ENCODE measurements around the gene SPDYE4.

Gene SPDYE4

DNA sequence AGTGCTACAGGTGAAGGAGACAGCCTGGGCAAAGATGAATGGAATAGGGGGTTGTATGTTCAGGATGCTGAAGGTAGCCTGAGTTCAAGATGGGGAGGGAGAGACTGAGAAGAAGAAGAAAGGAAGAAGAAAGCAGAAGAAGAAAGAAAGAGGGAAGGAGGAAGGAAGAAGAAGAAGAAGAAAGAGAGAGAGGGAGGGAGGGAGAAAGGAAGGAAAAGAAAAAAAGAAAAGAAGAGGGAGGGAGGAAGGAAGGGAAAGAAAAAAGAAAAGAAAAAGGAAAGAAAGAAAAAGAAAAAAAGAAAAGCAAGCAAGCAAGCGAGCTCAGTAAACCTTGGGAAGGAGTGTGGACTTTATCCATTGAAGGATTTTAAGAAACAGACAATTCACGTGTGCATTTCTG lies 21.6 kb downstream of the SPDYE4 start:
- no peak for DNase-seq

DNA sequence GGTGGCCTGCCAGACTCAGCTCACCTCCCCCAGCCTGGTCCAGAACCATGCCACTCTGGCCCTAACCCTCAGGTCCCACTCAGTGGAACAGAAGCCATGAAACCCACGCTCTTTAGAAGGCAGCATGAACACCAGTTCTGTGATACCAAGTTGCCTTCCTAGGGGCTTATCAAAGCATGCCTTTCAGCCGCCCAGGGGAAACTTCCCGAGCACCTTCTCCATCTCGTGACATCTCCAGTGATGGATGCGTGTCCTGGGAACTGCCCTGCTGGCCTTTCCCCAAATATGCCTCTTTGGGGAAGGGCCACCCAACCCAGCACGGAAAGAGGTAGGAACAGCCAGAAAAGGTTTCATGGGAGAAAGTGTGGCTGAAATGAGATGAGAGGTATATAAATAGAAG lies 22.0 kb downstream of the SPDYE4 start:
- no peak for DNase-seq

DNA sequence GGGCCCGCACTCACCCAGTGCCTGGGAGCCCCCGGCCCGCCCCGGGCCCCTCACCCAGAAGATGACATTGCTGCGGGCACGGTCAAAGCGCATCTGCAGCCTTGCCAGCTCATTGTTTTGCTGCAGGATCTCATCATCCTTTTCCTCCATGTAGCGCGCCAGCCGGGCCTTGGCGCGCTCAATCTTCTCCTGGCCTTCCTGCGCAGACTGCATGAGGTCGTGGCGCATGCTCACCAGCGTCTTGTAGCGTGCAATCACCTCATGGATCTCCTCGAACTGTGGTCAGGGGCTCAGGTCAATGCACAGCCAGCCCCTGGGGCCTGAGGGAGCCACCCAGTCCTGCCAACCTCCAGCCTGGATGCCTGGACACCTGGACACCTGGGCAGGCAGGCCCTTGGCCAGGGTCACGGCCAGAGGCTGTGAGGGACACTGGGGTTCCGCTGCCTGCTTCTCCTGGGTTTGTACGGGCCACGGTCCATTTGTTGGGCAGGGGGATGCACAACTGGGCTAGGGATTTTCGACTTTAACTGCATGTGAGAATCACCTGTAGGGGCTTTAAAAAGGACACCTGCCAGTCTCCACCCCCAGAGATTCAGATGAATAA lies 22.9 kb downstream of the SPDYE4 start:
- DNase-seq, result no peak

DNA sequence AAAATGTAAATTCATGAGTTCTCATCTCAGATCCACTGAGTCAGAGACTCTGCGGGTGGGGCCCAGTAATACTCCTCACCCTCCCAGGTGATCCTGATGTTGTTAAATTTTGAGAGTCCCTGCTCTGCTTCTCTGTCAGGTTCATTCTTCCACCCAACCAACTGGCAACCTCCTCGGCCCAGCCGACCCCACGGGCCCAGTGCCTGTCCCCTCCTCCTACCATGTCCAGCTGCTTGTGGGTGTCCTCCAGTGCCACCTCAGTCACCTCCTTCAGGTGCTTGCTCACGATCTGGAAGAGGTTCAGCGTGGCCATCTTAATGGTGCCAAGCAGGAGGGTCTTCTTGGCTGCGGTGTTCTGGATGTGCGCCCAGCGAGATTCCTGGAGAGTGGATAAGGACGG lies 23.5 kb downstream of the SPDYE4 start:
- no peak for DNase-seq

DNA sequence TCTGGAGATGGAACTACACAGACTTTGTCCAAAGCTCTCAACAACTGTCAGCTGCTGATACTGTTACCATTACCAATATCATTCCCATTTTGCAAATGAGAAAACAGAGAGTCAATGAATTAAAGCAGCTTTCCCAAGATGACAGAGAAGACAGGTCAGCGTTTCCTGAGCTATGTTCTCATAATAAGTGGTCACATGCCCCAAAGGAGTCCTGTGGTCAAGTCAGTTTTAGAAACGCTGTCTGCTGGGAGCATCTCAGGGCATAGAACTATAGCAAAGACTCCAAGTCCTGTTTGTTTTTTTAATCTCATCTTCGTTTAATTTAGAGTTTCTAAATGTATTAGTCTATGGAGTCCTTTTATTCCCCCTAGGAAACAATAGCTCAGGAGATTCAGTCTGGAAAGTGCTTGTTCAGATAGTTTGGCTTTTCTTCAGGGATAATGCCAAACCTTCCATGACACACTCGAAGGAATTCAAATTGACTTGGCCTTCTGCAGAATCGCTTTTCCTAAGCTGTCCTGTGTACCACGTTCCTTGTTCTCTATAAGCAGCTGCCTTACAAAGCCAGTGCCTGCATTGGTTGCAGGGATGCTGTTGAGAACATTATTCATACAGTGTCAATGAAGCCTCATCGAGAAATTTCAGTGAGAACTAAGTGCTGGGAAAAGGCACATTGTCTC lies 25.8 kb downstream of the SPDYE4 start:
- DNase-seq, result no peak

DNA sequence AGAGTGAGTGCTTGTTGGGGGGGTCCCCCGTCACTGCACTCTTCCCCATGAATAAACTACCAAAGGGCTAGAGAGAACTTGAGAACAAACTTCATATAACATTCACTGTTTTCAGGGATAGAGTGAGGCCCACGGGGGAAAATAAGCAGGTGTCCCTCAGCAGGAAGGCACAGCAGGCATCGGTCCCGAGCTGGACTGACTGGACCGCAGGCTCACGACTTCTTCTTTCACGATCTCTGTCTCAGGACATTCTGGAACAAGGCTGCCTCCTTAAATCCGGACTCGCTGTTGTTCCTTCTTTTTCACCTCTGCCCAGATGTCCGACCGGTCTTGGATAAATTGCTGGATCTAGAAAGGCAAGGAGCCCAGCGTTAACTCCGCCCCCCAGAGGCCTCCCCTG lies 28.5 kb downstream of the SPDYE4 start:
- DNase-seq, result no peak

DNA sequence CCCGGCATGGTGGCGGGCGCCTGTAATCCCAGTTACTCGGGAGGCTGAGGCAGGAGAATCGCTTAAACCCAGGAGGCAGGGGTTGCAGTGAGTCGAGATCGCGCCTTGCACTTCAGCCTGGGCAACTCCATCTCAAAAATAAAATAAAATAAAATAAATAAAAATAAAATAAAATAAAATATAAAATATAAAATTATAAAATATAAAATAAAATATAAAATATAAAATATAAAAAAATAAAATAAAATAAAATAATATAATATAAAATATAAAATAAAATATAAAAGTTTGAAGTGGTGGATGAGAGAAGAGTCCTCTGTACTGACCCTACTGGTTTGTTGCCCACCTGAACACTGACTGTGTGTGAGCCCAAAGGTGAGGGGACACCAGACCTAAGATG lies 28.9 kb downstream of the SPDYE4 start:
- no peak for DNase-seq

DNA sequence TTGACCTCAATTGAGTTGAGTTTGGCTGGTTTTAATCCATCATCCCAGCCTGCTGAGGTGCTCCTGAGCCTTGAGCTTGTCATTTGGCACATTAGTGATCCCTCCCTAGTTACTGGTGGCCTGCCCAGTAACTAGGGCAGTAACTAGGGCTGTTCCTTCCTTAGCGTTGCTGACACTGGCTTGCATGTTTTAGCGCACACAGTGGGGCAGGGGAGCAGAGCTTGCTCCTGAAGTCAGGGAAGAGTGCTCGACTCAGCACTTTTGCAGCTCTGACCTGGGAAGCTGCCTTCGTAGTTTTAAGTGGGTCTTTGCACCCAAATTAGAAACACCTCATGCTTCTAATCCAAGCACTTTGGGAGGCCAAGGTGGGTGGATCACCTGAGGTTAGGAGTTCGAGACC lies 29.4 kb downstream of the SPDYE4 start:
- DNase-seq, result no peak

DNA sequence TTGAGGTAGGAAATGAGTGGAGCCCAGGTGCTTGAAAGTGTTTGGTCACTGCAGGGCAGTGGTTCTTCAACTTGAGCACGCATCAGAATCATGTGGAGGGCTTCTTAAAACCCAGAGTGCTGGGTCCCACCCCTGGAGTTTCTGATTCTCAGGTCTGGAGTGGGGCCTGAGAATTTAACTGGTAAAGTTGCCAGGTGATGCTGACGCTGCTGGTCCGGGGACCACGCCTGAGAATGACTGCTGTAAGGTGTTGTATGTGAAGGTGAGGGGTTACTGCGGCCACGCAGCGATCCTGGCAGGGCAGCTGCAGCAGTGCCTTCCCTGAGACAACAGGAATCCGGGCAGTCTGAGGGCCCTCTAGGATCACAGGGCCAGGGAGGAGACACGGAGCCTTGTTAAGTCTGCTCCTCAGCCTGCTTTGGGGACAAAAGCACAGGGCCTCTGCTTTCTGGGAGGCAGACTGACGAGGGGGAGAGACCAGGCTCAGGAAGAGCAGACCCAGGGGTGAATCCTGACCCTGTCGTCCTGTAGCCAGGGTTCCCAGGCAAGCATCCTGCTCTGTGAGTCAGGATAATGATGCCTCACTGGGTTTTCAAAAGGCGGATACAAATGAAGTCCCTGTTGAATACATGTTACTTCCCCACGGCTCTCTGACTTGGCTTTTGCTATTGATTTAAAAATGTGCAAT lies 30.0 kb downstream of the SPDYE4 start:
- DNase-seq, result no peak

DNA sequence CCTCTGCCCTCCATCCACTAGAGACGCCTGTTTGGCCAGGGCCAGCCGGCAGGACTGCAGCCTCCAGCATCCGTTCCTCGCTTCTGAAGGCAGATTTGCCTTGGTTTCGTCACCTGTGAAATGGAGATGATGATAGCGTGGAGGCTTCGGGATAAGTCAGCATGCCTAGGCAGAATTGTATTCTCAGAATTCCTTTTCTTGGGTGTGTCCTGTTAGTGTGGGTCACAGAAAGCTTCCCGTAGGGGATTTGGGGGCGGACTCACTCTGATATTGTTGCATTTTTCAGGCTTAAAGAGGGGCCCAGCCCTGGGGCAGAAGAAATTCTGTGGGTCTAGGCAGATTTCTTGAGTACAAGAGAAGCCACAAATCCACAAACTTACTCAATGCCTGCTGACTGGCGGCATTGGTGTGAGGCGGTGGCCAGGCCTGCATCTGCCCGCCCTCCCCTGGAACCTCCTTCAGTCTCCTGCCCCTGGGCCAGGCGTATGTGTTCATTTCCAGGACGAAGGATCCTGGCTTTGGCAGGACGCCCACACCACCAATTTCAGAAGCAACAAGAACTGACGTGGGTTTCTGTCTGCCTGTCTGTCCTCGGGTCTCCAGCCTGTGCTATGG lies 31.3 kb downstream of the SPDYE4 start:
- DNase-seq, result no peak

DNA sequence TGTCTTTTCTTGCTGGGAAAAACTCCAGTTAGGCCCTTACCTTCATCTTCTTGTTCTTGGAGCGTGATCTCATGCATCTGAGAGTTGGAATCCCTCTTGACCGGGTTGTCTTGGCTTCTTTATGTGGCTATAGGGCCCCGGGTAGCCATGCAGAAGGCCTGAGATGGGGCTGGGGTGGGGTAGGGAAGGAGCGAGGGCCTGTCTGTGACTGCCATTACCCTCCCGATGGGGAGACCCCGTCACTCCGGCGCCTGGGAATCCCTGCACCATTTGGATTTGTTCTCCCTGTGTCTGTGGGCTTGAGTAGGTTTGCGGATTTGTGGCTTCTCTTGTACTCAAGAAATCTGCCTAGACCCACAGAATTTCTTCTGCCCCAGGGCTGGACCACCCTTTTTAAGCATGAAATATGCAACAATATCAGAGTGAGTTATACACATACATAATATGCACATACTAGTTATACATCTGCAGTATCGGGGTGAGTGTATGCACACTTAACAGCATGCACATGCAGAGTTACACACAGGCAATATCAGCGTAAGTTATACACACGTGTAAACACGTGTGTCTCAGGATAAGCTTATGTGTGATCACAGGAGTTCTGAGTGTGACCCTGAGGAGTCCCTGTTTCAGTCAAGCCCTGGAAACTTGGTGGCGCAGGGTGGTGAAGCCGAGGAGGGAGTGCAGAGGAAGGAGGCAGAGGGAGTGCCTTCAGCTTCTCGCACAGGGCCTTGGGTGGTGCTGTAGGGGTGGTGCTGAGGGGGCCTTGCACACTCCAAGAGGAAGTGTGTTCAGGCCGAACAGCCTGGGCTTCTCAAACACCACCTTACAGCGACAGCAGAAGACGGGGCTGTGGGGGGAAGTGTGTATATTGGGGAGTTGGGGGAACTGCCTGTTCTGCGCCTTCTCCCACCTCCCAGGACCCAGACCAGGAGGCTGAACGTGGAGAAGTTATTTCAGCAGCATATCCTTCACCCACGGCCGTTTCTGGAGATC lies 32.2 kb downstream of the SPDYE4 start:
- no peak for DNase-seq

DNA sequence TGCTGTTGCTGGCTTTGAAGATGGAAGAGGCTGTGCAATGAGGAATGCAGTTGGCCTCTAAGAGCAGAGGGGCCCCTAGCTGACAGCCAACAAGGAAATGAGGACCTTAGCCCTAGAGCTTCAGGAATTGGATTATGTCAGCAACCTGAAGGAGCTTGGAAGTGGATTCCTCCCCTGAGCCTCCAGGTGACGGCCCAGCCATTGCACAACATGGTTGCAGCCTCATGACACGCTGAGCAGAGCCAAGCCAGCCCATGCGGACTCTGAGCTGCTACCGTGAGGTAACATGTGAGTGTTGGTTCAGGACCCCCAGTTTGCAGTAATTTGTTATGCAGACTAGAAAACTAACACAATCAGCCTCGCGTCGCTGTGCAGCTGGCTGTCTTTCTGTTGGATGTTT lies 33.9 kb downstream of the SPDYE4 start:
- DNase-seq, result no peak

DNA sequence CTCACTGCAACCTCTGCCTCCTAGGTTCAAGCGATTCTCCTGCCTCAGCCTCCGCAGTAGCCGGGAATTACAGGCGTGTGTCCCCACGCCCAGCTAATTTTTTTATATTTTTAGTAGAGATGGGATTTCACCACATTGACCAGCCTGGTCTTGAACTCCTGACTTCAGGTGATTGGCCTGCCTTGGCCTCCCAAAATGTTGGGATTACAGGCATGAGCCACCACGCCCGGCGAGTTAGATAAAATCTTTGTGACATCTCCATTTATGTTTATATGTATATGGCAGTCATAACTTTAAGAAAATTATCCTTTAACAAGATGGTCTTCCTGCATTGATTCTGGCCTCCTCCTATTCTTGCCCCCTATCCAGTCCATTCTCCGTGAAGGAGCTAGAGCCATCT lies 37.8 kb downstream of the SPDYE4 start:
- no peak for DNase-seq

DNA sequence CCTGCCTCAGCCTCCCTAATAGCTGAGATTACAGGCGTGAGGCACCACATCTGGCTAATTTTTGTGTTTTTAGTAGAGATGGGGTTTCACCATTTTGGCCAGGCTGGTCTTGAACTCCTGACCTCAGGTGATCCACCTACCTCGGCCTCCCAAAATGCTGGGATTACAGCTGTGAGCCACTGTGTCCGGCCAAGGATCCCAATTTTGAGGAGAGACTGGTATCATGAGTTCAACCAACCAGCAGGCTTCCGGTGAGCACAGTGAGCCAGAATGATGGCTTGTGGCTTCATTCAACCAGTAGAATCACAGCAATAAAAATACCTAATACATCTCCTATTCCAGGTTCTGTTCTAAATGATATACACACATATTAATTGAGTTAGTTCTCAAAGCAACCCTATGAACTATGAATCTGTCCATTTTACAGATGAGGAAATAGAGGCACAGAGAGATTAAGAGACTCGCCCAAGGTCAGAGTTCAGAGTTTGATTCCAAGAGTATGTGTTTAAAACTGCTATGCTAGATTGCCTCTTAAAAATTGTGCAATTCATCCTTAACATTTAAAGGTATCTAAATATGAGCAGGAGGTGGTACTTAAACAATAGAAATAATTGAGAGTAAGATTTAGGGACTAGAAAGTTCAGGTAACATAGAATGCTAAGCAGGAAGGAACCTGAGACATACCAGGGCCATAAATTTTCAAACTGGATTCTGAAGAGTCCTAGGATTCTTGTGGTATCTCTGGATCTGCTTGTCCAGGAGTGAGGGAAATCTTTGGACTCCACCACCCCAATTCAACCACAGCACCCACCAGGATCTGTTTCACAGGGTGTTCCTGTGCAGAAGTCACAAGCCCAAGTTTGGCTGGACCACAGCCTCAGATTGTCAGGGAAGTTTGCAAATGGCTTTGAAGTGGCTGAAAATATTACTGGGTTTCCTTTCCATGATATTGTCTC lies 38.8 kb downstream of the SPDYE4 start:
- DNase-seq, result no peak

DNA sequence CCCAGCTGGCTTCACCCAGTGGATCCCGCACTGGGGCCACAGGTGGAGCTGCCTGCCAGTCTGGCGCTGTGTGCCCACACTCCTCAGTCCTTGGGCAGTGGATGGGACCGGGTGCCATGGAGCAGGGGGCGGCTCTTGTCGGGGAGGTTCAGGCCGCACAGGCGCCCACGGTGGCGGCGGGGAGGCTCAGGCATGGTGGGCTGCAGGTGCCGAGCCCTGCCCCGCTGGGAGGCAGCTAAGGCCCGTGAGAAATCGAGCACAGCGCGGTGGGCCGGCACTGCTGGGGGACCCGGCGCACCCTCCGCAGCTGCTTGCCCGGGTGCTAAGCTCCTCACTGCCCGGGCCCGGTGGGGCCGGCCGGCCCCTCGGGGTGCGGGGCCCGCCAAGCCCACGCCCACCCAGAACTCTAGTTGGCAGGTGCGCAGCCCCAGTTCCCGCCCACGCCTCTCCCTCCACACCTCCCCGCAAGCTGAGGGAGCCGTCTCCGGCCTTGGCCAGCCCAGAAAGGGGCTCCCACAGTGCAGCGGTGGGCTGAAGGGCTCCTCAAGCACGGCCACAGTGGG lies 40.3 kb downstream of the SPDYE4 start:
- no peak for DNase-seq

DNA sequence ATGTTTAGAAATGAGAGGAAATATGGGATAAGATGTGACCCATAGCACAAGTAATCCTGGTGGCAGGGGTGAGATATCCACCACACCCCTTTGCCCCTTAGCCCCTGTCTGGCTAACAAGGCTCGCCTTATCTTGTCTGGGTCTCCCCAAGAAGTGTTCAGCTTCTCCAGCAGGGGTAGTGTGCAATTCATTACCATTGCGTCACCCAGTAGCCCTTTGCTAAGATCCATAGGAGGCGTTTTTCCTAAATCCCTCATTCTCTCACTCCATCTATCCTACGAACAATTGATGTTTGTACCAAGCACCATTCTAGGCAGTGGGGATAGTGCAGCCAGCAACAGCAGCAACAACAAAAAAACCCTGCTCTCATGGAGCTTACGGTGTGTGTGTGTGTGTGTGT lies 44.5 kb downstream of the SPDYE4 start:
- no peak for DNase-seq

DNA sequence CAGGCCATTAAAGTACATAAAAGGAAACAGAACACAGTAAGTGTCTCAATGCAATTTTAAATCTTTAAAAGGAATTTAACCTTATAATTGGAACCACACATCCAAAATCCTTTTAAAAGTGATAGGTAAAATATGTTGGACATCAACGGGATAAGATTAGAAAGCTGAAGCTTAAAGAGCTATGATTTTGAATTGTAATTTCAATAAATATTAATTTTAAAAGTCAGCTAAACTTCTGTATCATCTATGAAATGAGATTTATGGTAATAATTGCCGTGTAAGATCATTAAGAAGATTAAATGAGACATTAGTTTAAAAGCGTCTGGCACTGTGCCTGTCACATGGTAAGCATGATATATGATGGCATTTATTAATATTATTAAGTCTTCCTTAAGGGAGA lies 45.0 kb downstream of the SPDYE4 start:
- no peak for DNase-seq

DNA sequence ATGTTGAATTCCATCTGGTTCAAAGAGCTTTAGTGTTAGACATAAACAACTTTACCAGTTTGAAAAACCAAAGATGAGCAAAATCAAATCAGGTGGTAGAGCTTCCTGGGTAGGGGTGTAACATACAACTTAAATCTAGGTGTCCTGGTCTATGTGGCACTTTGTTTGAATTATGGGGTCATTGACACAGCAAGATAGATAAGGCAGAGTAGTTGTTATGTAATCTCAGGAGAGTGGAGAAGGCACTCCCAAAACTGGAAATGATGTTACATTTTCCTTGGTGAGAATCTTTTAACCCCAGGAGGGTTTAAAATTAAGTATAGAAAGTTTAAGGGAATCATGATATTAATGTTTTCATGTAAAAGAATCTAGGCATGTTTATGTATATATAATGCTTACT lies 45.6 kb downstream of the SPDYE4 start:
- no peak for DNase-seq

DNA sequence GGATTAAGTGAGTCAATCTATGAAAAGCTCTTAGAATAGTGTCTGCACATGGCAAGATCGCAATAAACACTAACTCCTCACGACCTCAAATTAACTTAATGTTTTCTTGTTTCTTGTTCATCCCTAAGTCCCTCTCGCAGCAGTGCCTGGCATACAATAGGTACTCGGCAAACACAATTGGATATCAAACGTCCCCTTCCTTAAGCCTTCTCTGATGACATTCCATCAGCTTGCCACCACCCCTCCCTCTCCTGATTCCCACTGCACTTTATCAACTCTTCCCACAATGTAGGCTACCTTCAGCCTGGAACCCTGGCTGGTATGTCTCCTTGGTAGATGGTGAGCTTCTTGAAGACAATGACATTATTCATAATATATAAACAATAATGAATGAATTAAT lies 47.1 kb downstream of the SPDYE4 start:
- DNase-seq, result no peak

DNA sequence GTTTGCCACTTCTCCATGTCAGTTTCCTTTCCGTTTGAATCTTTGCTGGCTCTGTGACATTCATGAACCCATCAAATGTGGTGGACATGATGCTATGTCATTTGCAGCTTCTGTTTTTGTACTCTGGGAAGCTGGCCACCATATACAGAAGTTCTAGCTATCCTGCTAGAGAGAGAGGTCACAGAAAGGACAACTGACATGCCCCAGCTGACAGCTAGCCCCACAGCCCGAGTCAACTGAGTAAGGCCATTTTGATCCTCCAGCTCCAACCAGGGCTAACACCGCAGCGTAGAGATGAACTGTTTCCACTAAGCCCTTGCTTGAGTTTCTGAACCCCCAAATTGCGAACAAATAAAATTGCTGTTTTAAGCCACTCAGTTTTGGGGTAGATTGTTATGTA lies 47.5 kb downstream of the SPDYE4 start:
- DNase-seq, result no peak

DNA sequence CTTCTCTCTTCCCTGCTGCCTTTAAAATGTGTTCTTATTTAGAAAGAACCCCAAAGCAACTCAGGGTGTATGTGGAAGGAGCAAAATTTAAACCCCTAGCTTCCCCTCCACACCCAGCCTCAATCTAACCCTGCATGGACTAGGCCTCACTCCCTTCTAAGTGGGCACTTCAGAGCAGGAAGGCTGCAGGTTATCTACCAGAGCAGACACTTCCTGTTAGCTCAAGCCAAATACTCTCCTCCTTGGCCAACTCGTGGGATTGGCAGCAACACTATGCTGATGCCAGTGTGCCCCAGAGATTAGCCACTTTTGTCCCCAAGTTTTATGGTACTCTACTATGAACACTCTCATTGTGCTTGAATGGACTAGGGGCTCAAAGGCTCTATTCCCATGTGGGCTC lies 49.3 kb downstream of the SPDYE4 start:
- DNase-seq, result no peak
